GM12801 (cell line): ENCODE measurements around the gene SHH.

Experiments
- TF ChIP-seq, protein P1 (sequence below): IDR thresholded peaks from one replicate; pipeline ENCODE4 v1.5.1; 2011; ENCODE audit warnings: control low read depth; ENCODE audit not compliant: insufficient read length; ENCODE audit errors: extremely low read depth

Gene SHH

DNA sequence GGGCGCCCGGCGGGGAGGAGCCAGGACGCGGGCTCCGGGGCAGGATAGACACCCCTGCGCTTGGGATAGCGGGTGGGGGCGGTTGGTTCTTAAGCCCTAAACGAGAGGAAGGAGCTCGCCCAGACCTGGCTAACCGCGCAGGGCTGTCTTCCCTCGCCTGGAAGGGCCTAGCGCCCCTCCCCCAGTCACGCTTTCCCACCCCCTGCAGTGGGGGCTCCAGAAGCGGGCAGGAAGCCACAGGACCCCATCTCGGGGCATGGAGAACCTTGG, 6.5 kb downstream of the SHH start:
- TF ChIP-seq, protein P1, sequence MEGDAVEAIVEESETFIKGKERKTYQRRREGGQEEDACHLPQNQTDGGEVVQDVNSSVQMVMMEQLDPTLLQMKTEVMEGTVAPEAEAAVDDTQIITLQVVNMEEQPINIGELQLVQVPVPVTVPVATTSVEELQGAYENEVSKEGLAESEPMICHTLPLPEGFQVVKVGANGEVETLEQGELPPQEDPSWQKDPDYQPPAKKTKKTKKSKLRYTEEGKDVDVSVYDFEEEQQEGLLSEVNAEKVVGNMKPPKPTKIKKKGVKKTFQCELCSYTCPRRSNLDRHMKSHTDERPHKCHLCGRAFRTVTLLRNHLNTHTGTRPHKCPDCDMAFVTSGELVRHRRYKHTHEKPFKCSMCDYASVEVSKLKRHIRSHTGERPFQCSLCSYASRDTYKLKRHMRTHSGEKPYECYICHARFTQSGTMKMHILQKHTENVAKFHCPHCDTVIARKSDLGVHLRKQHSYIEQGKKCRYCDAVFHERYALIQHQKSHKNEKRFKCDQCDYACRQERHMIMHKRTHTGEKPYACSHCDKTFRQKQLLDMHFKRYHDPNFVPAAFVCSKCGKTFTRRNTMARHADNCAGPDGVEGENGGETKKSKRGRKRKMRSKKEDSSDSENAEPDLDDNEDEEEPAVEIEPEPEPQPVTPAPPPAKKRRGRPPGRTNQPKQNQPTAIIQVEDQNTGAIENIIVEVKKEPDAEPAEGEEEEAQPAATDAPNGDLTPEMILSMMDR: no peak

DNA sequence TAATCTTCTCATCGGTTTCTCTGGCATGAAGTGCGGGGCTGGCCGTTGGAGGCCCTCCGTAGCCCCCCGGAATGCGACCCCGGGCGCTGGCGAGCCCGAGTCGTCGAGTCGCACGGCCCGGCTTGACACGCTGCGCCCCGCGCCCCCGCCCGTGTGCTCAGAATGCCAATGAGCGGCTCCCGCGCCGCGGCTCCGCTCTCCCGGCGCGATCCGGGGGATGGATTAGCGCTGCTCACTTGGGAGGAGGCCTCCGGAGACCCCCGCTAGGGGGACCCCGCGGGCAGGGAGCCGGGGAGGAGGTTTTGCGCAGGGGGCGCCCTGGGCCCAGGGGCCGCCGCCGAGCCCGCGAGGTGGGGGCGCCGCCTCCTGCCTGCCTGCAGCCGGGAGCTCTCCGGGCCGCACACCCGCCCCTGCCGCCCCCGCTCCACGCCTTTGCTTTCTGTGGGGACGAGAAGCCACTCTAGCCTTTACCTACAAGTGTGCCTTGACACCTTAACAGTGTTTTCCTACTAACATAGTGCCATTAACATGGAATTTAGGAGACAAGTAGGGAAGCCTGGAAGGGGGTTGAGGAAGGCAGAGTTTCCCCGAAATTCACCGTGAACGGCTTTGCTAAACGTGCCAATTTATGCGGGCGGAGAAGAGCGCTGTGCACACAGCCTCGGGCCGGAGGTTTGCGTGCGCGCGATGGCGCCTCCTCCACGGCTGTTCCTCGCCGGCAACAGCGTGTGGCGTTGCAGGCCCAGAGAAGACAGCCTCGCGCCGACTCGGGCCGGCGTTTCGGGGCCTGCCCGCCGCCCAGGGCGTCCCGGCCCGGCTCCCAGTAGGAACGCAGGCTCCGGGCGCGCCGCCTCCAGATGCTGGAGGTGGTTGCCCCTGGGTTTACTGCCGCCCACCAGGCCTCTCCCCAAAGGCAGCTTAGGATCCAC, 7.1 kb downstream of the SHH start:
- TF ChIP-seq, protein P1: no peak

DNA sequence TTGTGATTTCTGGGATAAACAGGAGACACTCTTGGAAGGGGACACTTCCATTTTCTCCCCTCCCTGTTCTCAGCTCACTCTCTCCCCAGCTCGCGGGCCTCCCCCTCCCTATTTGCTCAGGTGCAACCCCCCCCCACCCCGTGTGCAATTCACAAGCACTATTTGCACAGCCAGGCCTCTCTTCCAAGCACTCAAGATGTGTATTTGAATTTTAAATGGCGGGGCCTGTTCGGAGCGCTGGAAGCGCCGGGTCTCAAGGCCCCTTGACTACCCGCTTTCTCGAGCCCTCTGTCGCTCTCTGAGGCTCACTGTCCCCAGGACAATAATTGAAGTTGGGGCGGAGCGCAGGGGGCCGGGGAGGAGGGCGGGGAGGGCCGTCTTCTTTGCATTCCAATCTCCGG, 7.8 kb downstream of the SHH start:
- TF ChIP-seq, protein P1: no peak

DNA sequence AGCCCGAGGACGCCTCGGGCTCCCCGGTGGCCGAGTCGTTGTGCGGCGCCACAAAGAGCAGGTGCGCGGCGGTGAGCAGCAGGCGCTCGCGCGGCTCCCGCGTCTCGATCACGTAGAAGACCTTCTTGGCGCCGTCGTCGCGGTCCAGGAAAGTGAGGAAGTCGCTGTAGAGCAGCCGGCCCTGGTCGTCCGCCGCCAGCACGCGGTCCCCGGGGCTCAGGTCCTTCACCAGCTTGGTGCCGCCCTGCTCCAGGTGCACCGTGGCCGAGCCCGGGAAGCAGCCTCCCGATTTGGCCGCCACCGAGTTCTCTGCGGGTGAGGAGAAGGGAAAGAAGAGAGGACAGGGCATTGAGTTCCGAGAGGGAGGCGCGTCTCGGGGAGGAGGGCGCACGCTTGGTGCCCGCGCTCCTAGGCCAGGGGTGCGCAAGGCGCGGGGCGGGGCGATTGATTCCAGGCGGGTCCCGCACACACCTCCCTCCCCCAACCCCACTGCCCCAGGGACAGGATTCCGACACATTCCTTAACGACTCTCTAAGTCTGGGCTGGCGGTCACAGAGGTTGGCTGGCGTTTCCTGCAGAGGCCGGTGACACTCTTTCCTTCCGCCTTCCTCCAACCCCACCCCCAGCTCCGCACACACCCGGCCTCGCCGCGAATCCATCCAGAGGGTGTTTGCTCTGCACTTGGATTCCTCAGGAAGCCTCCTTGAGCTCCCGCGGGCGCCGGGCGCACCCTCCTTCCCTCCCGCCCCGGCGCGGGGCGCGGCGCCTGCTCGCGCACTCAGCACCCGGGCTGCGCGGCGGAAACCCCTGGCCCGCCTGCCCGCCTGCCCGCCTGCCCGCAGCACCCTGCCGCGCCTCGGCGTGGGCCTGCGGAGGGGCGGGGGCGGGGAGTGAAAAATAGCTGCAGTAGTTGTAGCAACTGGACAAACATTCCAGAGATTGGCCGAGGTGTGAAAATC, 8.6 kb downstream of the SHH start:
- TF ChIP-seq, protein P1: no peak

DNA sequence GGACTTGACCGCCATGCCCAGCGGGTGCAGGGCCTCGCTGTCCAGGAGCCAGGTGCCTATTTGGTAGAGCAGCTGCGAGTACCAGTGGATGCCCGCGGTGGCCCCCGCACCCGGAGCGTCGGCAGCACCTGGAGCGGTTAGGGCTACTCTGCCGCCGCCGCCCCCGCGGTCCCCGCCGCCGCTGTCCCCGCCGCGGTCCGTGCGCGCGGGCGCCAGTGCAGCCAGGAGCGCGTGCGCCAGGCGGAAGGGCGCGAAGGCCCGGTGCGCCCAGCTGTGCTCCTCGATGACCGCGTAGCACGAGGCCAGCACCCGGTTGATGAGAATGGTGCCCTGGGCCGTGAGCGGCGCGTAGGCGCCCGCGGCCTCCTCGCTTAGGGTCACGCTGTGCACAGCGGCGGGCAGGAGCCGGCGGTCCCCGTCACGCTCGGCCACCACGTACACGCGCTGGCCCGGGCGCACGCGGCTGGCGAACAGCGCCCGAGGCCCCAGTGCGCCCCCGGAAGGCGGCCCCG, 9.3 kb downstream of the SHH start:
- TF ChIP-seq, protein P1: no peak

DNA sequence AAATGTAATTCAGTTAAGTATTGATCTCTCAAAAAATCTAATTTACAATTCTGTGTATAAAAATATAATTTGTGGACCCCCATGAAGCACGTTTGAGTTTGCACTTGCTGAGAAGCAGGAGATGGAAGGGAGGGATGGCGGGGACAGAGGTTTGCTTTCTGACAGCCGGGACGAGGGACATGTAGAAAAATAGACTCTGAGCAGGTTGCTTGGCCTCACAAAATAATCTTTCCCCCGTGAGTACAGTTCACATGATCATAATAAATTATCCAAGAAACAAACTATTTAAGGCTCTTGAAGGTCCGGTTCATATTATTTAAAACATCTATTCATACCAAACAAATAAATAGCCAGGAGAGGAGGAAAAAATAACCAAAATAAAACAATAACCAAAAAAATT, 10.0 kb downstream of the SHH start:
- TF ChIP-seq, protein P1: no peak

DNA sequence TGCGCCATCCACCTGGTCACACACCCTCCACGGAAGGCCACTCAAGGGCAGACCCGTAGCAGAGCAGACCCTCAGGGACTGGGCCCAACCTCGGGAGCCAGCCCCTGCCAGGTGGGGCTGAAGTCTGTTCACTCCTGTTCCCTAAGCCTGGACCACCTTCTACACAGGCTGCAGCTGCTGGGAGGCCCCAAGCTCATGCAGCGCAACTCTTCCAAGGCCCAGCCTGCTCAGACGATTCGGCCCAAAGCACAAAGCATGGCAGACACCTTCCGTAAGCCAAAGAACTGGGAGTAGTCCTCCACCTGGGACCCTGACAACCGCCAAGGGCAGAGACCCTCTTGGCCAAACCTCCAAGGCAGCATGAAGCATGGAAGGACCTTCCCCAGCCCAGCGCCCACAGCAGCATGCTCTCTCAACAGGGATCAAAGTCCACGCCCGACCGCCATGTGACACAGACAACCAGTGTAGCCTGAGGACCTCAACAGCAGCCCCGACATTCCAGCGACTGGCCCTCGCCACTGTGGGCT, 11.5 kb downstream of the SHH start:
- TF ChIP-seq, protein P1: no peak
